Ovary (tissue), 9 donors: ENCODE measurements around the gene COPS8. TPM values are rescaled to one million over a fixed set of nuclear protein-coding genes. Genes with fewer than 3 reads are reported as not detected.

Experiments used
- DNase-seq, 5 donors: peaks; one replicate each; pipeline ENCODE4 v3.0.0-alpha.2; 2019 to 2020
- H3K27ac ChIP-seq, 2 donors: fragments of 200-600 bp; one replicate each; pipeline versions ENCODE4 v1.5.1 to v1.8.0; 2019 to 2022
- H3K27me3 ChIP-seq: fragments of 200-600 bp; one replicate; pipeline ENCODE4 v1.8.0; 2022
- H3K36me3 ChIP-seq: fragments of 200-600 bp; sonication (generic); one replicate; pipeline ENCODE4 v1.5.1; 2019
- H3K4me1 ChIP-seq: one replicate; pipeline ENCODE4 v1.8.1; 2013; ENCODE audit warnings: mild to moderate bottlenecking, moderate library complexity; ENCODE audit not compliant: insufficient read depth
- H3K4me3 ChIP-seq: fragments of 200-600 bp; sonication (generic); one replicate; pipeline ENCODE4 v1.5.1; 2017
- H3K9me3 ChIP-seq, 2 donors: fragments of 200-600 bp in 1 of 2; sonication (generic) in 1 of 2; one replicate each; pipeline versions ENCODE4 v1.5.1 to v1.8.1; 2013 to 2019; ENCODE audit warnings: mild to moderate bottlenecking in 1 of 2, moderate library complexity in 1 of 2
- EP300 ChIP-seq: sonication (generic); formaldehyde crosslinking; IDR thresholded peaks from one replicate; pipeline ENCODE4 v1.6.1; 2017; ENCODE audit warnings: antibody characterized with exemption
- POLR2A ChIP-seq: fragments of 450-650 bp; IDR thresholded peaks from one replicate; pipeline ENCODE4 v1.6.1; 2017; ENCODE audit warnings: antibody characterized with exemption, mild to moderate bottlenecking, moderate library complexity
- WGBS, 3 donors: extraction: QIAGEN DNeasy Blood & Tissue Kit in 1 of 3; methylation state at CpG; one replicate each; pipeline versions ENCODE4 v1.1.5 to v1.1.7; 2013 to 2017; 5-methylcytosine and 5-hydroxymethylcytosine counted together
- intact Hi-C, 4 donors: fragments of 100-400 bp; cut with DNase I; formaldehyde crosslinking; loops; one replicate each; pipeline versions ENCODE4 v1.11.0 to v1.15.1; 2022 to 2023
- polyA plus RNA-seq, 2 donors: library from polyadenylated mRNA; stranded (reverse); fragments of 200-250 nt in 1 of 2; fragments of 350-450 nt in 1 of 2; fragmentation: Illumina TruSeq in 1 of 2; extraction: RNeasy Lipid Tissue Mini Kit (QIAGEN cat#74804) in 1 of 2; gene quantifications; one replicate each; pipeline ENCODE4 v1.2.3, GENCODE V29; 2013 to 2014
- total RNA-seq, 7 donors: library from RNA; depleted of rRNA in 2 of 7; stranded (reverse); fragments of >200 nt in 2 of 7; fragmentation: NEBNext Ultra II Directional in 3 of 7; extraction: Animal tissue kit (Norgen Biotek cat#: 25700) in 3 of 7; gene quantifications; one replicate each; pipeline versions ENCODE4 v1.1.0 to v1.2.4, GENCODE V29; 2016 to 2023
- TF ChIP-seq, protein P1 (sequence below), 3 donors: fragments of 450-650 bp in 2 of 3; fragments of 200-600 bp in 1 of 3; IDR thresholded peaks; one replicate each; pipeline versions ENCODE4 v1.5.1 to v1.8.0; 2016 to 2022; ENCODE audit warnings: antibody characterized with exemption in 3 of 3, mild to moderate bottlenecking in 1 of 3
- donor health status: DM: no; HTN: no; CAD: no; lungs with moderate emphysema.
- donor health status: DM: no; HTN: no; CAD: no.
- donor health status: Bipolar disorder and iron deficiency.
- donor health status: DM: yes; HTN: yes; CAD: no.
- donor health status: DM: no; HTN: no; CAD: no.
- donor health status: DM: yes; HTN: yes; CAD: no.

The COPS8 gene
- total and polyA plus RNA-seq, 9 donors = 43.9 to 116 (median 56.6) TPM

DNA sequence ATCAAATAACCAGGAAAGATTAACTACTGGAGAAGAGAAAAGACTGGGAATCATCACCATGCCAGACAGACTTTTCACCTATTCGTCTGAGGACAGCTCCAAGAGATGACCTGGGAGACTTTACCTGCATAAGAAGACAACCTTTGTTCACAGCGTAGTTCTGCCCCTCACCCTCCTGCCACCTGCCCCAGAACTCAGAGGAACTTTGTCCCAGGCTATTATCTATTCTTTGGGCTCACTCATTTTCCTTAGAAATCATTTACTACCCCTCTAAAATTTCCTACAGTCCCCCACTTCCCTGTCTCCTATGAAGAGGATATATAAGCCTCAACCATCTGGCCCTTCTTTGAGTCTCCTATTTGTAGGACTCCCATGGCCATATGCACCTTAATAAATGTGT lies 19.3 kb upstream of the COPS8 start:
- no peaks in the 10 kb centered on the region for H3K4me1 ChIP-seq
- no peak for DNase-seq
- intact Hi-C loops = loop anchor here in 1 of 4 donors (10.0 kb wide), 1 partner anchor 502 kb away; the partner anchor contains the start of gene ACKR3
- H3K27ac ChIP-seq = no peak overlapping the region
- no peaks in the 10 kb centered on the region for H3K36me3 ChIP-seq
- TF ChIP-seq EP300 (no peak), POLR2A (no peak)
- TF ChIP-seq, protein P1, sequence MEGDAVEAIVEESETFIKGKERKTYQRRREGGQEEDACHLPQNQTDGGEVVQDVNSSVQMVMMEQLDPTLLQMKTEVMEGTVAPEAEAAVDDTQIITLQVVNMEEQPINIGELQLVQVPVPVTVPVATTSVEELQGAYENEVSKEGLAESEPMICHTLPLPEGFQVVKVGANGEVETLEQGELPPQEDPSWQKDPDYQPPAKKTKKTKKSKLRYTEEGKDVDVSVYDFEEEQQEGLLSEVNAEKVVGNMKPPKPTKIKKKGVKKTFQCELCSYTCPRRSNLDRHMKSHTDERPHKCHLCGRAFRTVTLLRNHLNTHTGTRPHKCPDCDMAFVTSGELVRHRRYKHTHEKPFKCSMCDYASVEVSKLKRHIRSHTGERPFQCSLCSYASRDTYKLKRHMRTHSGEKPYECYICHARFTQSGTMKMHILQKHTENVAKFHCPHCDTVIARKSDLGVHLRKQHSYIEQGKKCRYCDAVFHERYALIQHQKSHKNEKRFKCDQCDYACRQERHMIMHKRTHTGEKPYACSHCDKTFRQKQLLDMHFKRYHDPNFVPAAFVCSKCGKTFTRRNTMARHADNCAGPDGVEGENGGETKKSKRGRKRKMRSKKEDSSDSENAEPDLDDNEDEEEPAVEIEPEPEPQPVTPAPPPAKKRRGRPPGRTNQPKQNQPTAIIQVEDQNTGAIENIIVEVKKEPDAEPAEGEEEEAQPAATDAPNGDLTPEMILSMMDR (IDR thresholded peaks at IDR 0.05) = no peak
- WGBS, 3 donors = 91 to 94% (median 93%) methylated on average over 2 of the region's 2 CpGs
- H3K27me3 ChIP-seq = no peaks in the 10 kb centered on the region
- no peaks in the 10 kb centered on the region for H3K9me3 ChIP-seq
- no peak overlapping the region for H3K4me3 ChIP-seq

DNA sequence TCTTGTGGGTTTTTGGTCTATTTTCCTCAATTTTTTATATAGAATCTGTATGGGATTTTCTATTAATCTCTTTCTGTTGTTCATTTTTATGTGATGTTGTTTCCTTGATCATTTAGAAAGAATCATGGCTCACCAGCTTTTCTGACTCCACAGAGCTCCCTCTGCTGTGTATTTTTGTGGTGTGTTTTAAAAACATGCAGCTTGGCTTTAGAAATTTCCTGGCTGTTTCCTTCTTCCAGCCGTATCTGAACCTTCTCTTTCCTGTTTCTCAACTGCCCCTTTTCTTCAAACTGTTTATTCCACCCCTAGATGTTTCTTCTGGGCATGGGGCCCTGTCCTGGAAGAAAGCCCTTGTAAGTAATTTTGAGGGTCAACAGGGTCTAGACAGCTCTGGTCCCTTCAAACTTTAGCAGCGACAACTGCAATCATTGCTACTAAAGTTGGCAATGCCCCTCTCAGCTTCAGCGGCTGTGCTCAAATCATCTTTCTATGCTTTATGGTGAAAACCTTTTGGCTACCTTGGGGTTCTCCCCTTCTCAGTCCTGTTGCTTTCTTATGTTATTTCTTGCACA lies 17.6 kb upstream of the COPS8 start:
- Histone ChIP-seq H3K9me3 (no peaks in the 10 kb centered on the region), H3K27me3 (no peaks in the 10 kb centered on the region), H3K4me1 (peaks cover 2% of the 10 kb centered on the region), H3K27ac (no peak overlapping the region), H3K4me3 (no peak overlapping the region), H3K36me3 (no peaks in the 10 kb centered on the region)
- DNase-seq = no peak
- WGBS, 3 donors = 18 to 46% (median 31%) methylated on average over 3 of the region's 3 CpGs
- intact Hi-C loops = loop anchor here in 1 of 4 donors (10.0 kb wide), 1 partner anchor 503 kb away; the partner anchor contains the start of gene ACKR3
- TF ChIP-seq, protein P1 (IDR thresholded peaks at IDR 0.05) = no peak
- no peak for TF ChIP-seq EP300
- TF ChIP-seq POLR2A = no peak

DNA sequence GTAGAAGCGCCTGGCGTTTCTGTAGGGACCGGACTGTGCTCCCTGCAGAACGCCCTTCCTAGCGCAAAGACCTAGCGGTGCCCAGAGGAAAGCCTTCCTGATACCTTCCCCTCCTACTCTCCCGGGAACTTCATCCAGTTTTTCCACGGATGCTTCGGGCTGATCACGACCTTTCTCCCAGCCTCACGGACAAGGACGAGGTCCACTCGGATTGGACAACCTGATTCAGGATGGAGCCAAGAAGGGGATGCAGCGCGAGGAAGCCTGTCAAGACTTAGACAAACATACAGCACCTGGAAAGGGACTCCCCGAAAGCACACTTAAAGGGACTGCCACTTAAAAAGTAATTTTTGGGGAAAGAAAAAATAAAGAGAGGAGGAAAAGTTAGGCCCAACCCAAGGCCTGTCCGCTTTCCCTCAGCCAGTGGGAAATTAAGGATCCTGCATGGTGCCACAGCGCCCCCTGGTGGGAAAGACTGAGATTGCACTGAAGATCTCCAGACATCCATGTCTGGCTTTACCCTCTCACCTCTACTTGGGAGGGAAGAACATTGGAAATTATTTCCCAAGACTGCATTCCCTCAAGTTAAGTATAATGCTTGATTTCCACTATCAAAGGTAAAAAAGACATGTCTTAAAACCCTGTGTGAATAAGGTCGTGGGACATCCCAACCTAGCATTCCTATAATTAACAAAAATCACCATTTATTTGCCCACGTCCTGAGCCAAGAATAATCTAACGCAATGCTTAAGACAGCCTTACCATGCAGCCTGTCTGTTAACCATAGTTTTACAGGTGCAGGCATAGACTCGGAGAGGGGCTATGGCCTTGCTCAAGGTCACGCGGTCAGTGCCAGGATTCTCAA lies 13.4 kb upstream of the COPS8 start:
- Histone ChIP-seq H3K4me1 (peaks cover 2% of the 10 kb centered on the region), H3K4me3 (no peak overlapping the region), H3K27me3 (no peaks in the 10 kb centered on the region), H3K27ac (no peak overlapping the region), H3K9me3 (no peaks in the 10 kb centered on the region), H3K36me3 (no peaks in the 10 kb centered on the region)
- intact Hi-C loops = no loop called here
- no peak for TF ChIP-seq POLR2A
- TF ChIP-seq, protein P1 (IDR thresholded peaks at IDR 0.05) = peak; percentile 59 to 74 (median 63)
- TF ChIP-seq EP300 = no peak
- 76 to 81% (median 78%) methylated on average over 24 of the region's 24 CpGs for WGBS, 3 donors
- DNase-seq = peak; percentile 52 to 80 (median 73)

DNA sequence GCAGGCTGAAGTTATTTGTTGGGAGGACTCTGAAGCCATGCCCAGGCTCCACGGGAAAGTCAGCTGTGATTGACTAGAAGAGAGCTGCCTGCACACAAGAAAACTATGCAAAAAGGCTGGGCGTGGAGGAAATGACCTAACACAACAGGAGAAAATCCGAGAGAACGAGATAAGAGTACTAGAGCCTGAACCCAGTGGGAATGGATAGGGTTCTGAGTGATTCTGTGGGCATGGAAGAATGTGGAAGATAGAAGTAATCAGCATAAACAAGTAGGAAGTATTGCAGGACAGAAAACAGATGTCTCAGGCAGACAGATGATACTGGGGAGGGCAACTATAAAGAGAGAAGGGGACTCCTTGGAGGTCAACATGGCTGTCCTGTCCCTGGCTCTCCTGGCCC lies 12.1 kb upstream of the COPS8 start:
- H3K27ac ChIP-seq = no peak overlapping the region
- intact Hi-C loops = no loop called here
- no peaks in the 10 kb centered on the region for H3K9me3 ChIP-seq
- peaks cover 2% of the 10 kb centered on the region for H3K4me1 ChIP-seq
- TF ChIP-seq EP300 (no peak), POLR2A (no peak)
- TF ChIP-seq, protein P1 (IDR thresholded peaks at IDR 0.05) = no peak
- 31 to 40% (median 35%) methylated on average over 4 of the region's 4 CpGs for WGBS, 3 donors
- no peak for DNase-seq
- H3K27me3 ChIP-seq = no peaks in the 10 kb centered on the region
- H3K4me3 ChIP-seq = no peak overlapping the region
- H3K36me3 ChIP-seq = no peaks in the 10 kb centered on the region
